Caco-2 (cell line): ENCODE data around the gene EIF2S3. TPM values are rescaled to one million over a fixed set of nuclear protein-coding genes. Genes with fewer than 3 reads are reported as not detected.
A peak's percentile ranks its signal among the peaks of the same experiment; 100 is the strongest.
"Not testable (repeated sequence)": the region's sequence is repeated elsewhere in the genome, so short reads cannot be mapped to it uniquely, and the experiment has no call there.

Source experiments
- BruUV-seq: library from RNA; stranded (reverse); fragments of 400-500 nt; replicated peaks from 2 replicates; lab custom pipeline; 2021; lab: Mats Ljungman, UMichigan
- CTCF ChIA-PET: fragments of 300-600 bp; sonication (Branson Sonifier 250); formaldehyde crosslinking; loops from one replicate; lab custom pipeline; 2022; ENCODE audit warnings: antibody characterized with exemption; lab: Charles Lee
- POLR2A ChIA-PET: fragments of 300-600 bp; sonication (Branson Sonifier 250); formaldehyde crosslinking; loops from one replicate; lab custom pipeline; 2022; ENCODE audit warnings: antibody characterized with exemption; lab: Charles Lee
- DNase-seq, 2 experiments: peaks; one replicate each; pipeline versions ENCODE4 v3.0.0 to v3.0.0-alpha.2; 2020 to 2022
- H3K27me3 ChIP-seq: replicated peaks from 2 replicates; pipeline ENCODE4 v1.6.0; 2011; ENCODE audit warnings: low read length; ENCODE audit not compliant: control insufficient read depth, insufficient read depth
- H3K36me3 ChIP-seq: 2 replicates; pipeline ENCODE4 v1.5.1; 2011; ENCODE audit warnings: low read length; ENCODE audit not compliant: control insufficient read depth, insufficient read depth
- H3K4me1 ChIP-seq: fragments of 250-450 bp; sonication (Bioruptor Pico); 2 replicates; pipeline ENCODE4 v1.5.1; 2020; ENCODE audit warnings: mild to moderate bottlenecking
- H3K4me3 ChIP-seq: 2 replicates; pipeline ENCODE4 v1.5.1; 2011; ENCODE audit warnings: low read depth, mild to moderate bottlenecking, control low read depth, low read length
- H3K9me3 ChIP-seq: fragments of 250-450 bp; sonication (Bioruptor Pico); 2 replicates; pipeline ENCODE4 v1.5.1; 2020; ENCODE audit warnings: mild to moderate bottlenecking, moderate library complexity
- H3K27ac Mint-ChIP-seq: one replicate; pipeline ENCODE4 v1.8.0; 2022; ENCODE audit warnings: mixed read lengths; ENCODE audit not compliant: unreplicated experiment
- H3K27me3 Mint-ChIP-seq: one replicate; pipeline ENCODE4 v1.8.0; 2022; ENCODE audit warnings: mixed read lengths; ENCODE audit not compliant: insufficient read depth, unreplicated experiment
- H3K36me3 Mint-ChIP-seq: one replicate; pipeline ENCODE4 v1.8.0; 2022; ENCODE audit warnings: mild to moderate bottlenecking, mixed read lengths; ENCODE audit not compliant: insufficient read depth, unreplicated experiment
- H3K4me1 Mint-ChIP-seq: one replicate; pipeline ENCODE4 v1.8.0; 2022; ENCODE audit warnings: low read depth, mixed read lengths; ENCODE audit not compliant: unreplicated experiment
- H3K4me3 Mint-ChIP-seq: one replicate; pipeline ENCODE4 v1.8.0; 2022; ENCODE audit warnings: mild to moderate bottlenecking, moderate library complexity, mixed read lengths; ENCODE audit not compliant: unreplicated experiment
- H3K9me3 Mint-ChIP-seq: one replicate; pipeline ENCODE4 v1.8.0; 2022; ENCODE audit warnings: mixed read lengths; ENCODE audit not compliant: unreplicated experiment
- CTCF ChIP-seq, 2 experiments: fragments of 200-600 bp in 1 of 2; IDR thresholded peaks; 1 replicate in 1 of 2; 2 replicates in 1 of 2; pipeline versions ENCODE4 v1.5.1 to v1.8.0; 2011 to 2022; ENCODE audit warnings: antibody characterized with exemption in 1 of 2, control low read depth in 1 of 2, inconsistent platforms in 1 of 2, low read depth in 1 of 2, low read length in 1 of 2, mild to moderate bottlenecking in 1 of 2, moderate library complexity in 1 of 2; ENCODE audit not compliant: insufficient read depth in 1 of 2, severe bottlenecking in 1 of 2, unreplicated experiment in 1 of 2
- intact Hi-C: fragments of 100-400 bp; cut with micrococcal nuclease; formaldehyde crosslinking; loops from one replicate; pipeline ENCODE4 v1.10.0; 2022; ENCODE audit not compliant: unreplicated experiment
- total RNA-seq: library from RNA; stranded (reverse); gene quantifications from 2 replicates; pipeline ENCODE4 v1.2.3, GENCODE V29; 2022

EIF2S3 gene
- total RNA-seq, 1 experiment from 2014 or later: 240 TPM

GRCh38 chrX:24037729-24038128 is 17.0 kb upstream of the EIF2S3 start:
- H3K27me3 Mint-ChIP-seq: no peaks in the 10 kb centered on the region
- Histone ChIP-seq H3K4me1 (no peaks in the 10 kb centered on the region), H3K27me3 (no peaks in the 10 kb centered on the region), H3K36me3 (no peaks in the 10 kb centered on the region), H3K4me3 (no peak overlapping the region), H3K9me3 (no peaks in the 10 kb centered on the region)
- ChIA-PET CTCF (no interaction called here), POLR2A (no interaction called here)
- no TSS peak for BruUV-seq
- intact Hi-C loops: no loop called here
- no peak overlapping the region for H3K27ac Mint-ChIP-seq
- H3K9me3 Mint-ChIP-seq: no peaks in the 10 kb centered on the region
- TF ChIP-seq CTCF (IDR thresholded peaks at IDR 0.05; ENCODE audit: insufficient read depth in 1 of 2, low read depth in 1 of 2, low read length in 1 of 2, severe bottlenecking in 1 of 2, unreplicated experiment in 1 of 2): no peak
- no peak overlapping the region for H3K4me3 Mint-ChIP-seq
- H3K4me1 Mint-ChIP-seq: no peaks in the 10 kb centered on the region
- H3K36me3 Mint-ChIP-seq: no peaks in the 10 kb centered on the region
- no peak for DNase-seq

GRCh38 chrX:24046060-24046459 is 8.7 kb upstream of the EIF2S3 start:
- H3K4me1 ChIP-seq, H3K9me3 ChIP-seq, DNase-seq, H3K9me3 Mint-ChIP-seq, BruUV-seq, H3K4me3 ChIP-seq, POLR2A ChIA-PET, H3K4me3 Mint-ChIP-seq, H3K36me3 Mint-ChIP-seq, H3K27me3 ChIP-seq, H3K27me3 Mint-ChIP-seq, intact Hi-C loops, H3K27ac Mint-ChIP-seq, CTCF ChIA-PET, H3K4me1 Mint-ChIP-seq, H3K36me3 ChIP-seq: not testable (repeated sequence)

- BruUV-seq, intact Hi-C loops, H3K4me3 ChIP-seq, H3K9me3 Mint-ChIP-seq, CTCF ChIA-PET, H3K4me1 ChIP-seq, H3K4me3 Mint-ChIP-seq, H3K4me1 Mint-ChIP-seq, H3K9me3 ChIP-seq, POLR2A ChIA-PET, H3K36me3 ChIP-seq, H3K36me3 Mint-ChIP-seq, H3K27me3 ChIP-seq, DNase-seq, H3K27ac Mint-ChIP-seq, H3K27me3 Mint-ChIP-seq: not testable (repeated sequence)
These were observed 5.1 kb upstream of the EIF2S3 start for GRCh38 chrX:24049643-24050042.

DNA sequence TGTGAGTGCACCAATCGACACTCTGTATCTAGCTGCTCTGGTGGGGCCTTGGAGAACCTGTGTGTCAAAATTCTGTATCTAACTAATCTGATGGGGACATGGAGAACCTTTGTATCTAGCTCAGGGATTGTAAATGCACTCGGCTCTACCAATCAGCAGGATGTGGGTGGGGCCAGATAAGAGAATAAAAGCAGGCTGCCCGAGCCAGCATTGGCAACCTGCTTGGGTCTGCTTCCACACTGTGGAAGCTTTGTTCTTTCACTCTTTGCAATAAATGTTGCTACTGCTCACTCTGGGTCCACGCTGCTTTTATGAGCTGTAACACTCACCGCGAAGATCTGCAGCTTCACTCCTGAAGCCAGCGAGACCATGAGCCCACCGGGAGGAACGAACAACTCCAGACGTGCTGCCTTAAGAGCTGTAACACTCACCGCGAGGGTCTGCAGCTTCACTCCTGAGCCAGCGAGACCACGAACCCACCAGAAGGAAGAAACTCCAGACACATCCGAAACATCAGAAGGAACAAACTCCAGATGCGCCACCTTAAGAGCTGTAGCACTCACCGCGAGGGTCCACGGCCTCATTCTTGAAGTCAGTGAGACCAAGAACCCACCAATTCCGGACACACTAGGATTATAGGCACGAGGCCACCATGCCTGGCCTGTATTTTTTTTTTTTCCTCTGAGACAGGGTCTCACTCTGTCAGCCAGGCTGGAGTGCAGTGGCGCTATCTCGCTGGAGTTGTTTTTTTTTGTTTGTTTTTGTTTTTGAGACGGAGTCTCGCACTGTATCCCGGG is 4.0 kb upstream of the EIF2S3 start:
- H3K9me3 Mint-ChIP-seq, H3K36me3 Mint-ChIP-seq, H3K4me1 ChIP-seq, H3K4me1 Mint-ChIP-seq, intact Hi-C loops, H3K27me3 ChIP-seq, H3K27me3 Mint-ChIP-seq, H3K36me3 ChIP-seq, H3K27ac Mint-ChIP-seq, H3K9me3 ChIP-seq, BruUV-seq: not testable (repeated sequence)
- CTCF ChIA-PET: interaction anchor here (0.9 kb wide), 1 partner anchor 25 kb away, joined by 3 read pairs; no protein-coding TSS in a partner anchor
- DNase-seq: peak; percentile 26 to 38
- H3K4me3 Mint-ChIP-seq: peak overlapping the region; percentile 70
- POLR2A ChIA-PET: interaction anchor here (0.6 kb wide), 1 partner anchor 396 kb away, joined by 3 read pairs; no protein-coding TSS in a partner anchor
- H3K4me3 ChIP-seq: peak overlapping the region; percentile 17
